Measurements from ENCODE around the gene AGBL1.

The AGBL1 gene

DNA sequence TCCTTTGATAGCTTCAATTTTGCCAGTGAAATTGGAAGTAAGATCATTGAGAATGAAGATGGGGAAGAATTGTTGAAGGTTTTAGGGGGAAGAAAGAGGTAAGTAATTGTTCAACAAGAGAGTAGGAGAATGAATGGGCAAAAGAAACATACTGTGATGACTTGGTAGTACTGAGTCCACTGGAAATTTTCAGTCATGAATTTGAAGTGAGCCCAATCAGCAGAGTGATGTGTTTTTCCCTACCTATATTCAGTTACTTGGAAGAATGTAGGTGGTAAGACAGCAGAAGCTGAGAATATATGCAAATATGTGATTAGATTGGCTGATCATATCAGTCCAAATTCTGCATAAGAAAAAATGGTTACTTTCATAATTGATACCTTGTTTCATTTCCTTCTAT lies 569.6 kb downstream of the AGBL1 start:
- CTCF ChIA-PET = no interaction called here

DNA sequence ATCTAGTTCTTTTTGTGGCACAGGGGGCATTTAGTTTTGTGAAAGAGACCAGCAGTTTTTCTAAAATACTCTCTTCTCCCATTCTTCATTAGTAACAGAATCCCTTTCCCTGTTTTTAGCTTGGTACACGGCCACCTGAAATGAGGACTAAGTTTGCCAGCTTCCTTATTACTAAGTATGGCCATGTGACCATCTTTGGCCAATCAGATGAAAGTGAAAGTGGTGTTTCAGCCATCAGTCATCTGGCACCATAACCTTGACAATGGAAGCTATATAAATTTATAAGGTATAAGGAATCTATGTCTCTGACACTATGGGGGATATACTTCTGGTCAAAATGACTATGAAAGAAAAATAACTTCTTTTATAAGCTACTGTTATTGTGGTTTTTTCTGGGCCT lies 570.4 kb downstream of the AGBL1 start:
- no peak for TF ChIP-seq ZNF501 (tag by site-specific recombination; IDR thresholded peaks at IDR 0.05)
- TF ChIP-seq ZNF248 (tag by site-specific recombination; IDR thresholded peaks at IDR 0.05) = no peak
- TF ChIP-seq, protein P1, sequence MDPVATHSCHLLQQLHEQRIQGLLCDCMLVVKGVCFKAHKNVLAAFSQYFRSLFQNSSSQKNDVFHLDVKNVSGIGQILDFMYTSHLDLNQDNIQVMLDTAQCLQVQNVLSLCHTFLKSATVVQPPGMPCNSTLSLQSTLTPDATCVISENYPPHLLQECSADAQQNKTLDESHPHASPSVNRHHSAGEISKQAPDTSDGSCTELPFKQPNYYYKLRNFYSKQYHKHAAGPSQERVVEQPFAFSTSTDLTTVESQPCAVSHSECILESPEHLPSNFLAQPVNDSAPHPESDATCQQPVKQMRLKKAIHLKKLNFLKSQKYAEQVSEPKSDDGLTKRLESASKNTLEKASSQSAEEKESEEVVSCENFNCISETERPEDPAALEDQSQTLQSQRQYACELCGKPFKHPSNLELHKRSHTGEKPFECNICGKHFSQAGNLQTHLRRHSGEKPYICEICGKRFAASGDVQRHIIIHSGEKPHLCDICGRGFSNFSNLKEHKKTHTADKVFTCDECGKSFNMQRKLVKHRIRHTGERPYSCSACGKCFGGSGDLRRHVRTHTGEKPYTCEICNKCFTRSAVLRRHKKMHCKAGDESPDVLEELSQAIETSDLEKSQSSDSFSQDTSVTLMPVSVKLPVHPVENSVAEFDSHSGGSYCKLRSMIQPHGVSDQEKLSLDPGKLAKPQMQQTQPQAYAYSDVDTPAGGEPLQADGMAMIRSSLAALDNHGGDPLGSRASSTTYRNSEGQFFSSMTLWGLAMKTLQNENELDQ (tag by site-specific recombination; IDR thresholded peaks at IDR 0.05; ENCODE audit: low read depth) = no peak
- no peak for TF ChIP-seq ZFP37 (tag by site-specific recombination; IDR thresholded peaks at IDR 0.05)
- TF ChIP-seq ZEB2 (tag by site-specific recombination; IDR thresholded peaks at IDR 0.05) = no peak
- no peak for TF ChIP-seq TRIM28 (IDR thresholded peaks at IDR 0.05; ENCODE audit: borderline replicate concordance, low read length)
- TF ChIP-seq, protein P2, sequence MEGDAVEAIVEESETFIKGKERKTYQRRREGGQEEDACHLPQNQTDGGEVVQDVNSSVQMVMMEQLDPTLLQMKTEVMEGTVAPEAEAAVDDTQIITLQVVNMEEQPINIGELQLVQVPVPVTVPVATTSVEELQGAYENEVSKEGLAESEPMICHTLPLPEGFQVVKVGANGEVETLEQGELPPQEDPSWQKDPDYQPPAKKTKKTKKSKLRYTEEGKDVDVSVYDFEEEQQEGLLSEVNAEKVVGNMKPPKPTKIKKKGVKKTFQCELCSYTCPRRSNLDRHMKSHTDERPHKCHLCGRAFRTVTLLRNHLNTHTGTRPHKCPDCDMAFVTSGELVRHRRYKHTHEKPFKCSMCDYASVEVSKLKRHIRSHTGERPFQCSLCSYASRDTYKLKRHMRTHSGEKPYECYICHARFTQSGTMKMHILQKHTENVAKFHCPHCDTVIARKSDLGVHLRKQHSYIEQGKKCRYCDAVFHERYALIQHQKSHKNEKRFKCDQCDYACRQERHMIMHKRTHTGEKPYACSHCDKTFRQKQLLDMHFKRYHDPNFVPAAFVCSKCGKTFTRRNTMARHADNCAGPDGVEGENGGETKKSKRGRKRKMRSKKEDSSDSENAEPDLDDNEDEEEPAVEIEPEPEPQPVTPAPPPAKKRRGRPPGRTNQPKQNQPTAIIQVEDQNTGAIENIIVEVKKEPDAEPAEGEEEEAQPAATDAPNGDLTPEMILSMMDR (tag by site-specific recombination; IDR thresholded peaks at IDR 0.05) = no peak
- no peak for TF ChIP-seq ZNF138 (tag by site-specific recombination; IDR thresholded peaks at IDR 0.05; ENCODE audit: borderline replicate concordance)
- no peak for TF ChIP-seq WT1 (tag by site-specific recombination; IDR thresholded peaks at IDR 0.05)
- TF ChIP-seq ZNF423 (tag by site-specific recombination; IDR thresholded peaks at IDR 0.05) = no peak
- TF ChIP-seq KLF10 (tag by site-specific recombination; IDR thresholded peaks at IDR 0.05) = no peak
- TF ChIP-seq ZNF660 (tag by site-specific recombination; IDR thresholded peaks at IDR 0.05) = no peak
- TF ChIP-seq, protein P3, sequence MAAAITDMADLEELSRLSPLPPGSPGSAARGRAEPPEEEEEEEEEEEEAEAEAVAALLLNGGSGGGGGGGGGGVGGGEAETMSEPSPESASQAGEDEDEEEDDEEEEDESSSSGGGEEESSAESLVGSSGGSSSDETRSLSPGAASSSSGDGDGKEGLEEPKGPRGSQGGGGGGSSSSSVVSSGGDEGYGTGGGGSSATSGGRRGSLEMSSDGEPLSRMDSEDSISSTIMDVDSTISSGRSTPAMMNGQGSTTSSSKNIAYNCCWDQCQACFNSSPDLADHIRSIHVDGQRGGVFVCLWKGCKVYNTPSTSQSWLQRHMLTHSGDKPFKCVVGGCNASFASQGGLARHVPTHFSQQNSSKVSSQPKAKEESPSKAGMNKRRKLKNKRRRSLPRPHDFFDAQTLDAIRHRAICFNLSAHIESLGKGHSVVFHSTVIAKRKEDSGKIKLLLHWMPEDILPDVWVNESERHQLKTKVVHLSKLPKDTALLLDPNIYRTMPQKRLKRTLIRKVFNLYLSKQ (tag by site-specific recombination; IDR thresholded peaks at IDR 0.05; ENCODE audit: borderline replicate concordance) = no peak
- no peak for TF ChIP-seq HOXC10 (CRISPR knock-in tag; IDR thresholded peaks at IDR 0.05)
- CTCF ChIA-PET = interaction anchor here (0.8 kb wide), 1 partner anchor 418 kb away, joined by 3 read pairs; no protein-coding TSS in a partner anchor
- H3K4me1 ChIP-seq (ENCODE audit: control insufficient read depth, insufficient read depth, low read length) = peaks cover 12% of the 10 kb centered on the region
- no peak overlapping the region for H3K27ac ChIP-seq (ENCODE audit: extremely low read depth, low read depth, low read length)
- H3K36me3 ChIP-seq (ENCODE audit: control insufficient read depth in 2 of 2, insufficient read depth in 1 of 2, low read length in 2 of 2) = no peaks in the 10 kb centered on the region
- no peak overlapping the region for H3K4me3 ChIP-seq (ENCODE audit: low read depth, low read length)
- H3K9me3 ChIP-seq (ENCODE audit: control insufficient read depth, insufficient read depth, low read depth, low read length) = no peaks in the 10 kb centered on the region
- POLR2A ChIA-PET = no interaction called here

More for the DNA sequence above, 569.6 kb downstream of the AGBL1 start:
- H3K9me3 ChIP-seq (ENCODE audit: control insufficient read depth, insufficient read depth, low read depth, low read length) = no peaks in the 10 kb centered on the region
- H3K27ac ChIP-seq (ENCODE audit: extremely low read depth, low read depth, low read length) = no peak overlapping the region
- POLR2A ChIA-PET = no interaction called here
- H3K4me1 ChIP-seq (ENCODE audit: control insufficient read depth, insufficient read depth, low read length) = peaks cover 12% of the 10 kb centered on the region
- no peaks in the 10 kb centered on the region for H3K36me3 ChIP-seq (ENCODE audit: control insufficient read depth in 2 of 2, insufficient read depth in 1 of 2, low read length in 2 of 2)
- no peak overlapping the region for H3K4me3 ChIP-seq (ENCODE audit: low read depth, low read length)
- no peak for TF ChIP-seq ZFP3 (tag by site-specific recombination; IDR thresholded peaks at IDR 0.05; ENCODE audit: low read depth)
- TF ChIP-seq, protein P4, sequence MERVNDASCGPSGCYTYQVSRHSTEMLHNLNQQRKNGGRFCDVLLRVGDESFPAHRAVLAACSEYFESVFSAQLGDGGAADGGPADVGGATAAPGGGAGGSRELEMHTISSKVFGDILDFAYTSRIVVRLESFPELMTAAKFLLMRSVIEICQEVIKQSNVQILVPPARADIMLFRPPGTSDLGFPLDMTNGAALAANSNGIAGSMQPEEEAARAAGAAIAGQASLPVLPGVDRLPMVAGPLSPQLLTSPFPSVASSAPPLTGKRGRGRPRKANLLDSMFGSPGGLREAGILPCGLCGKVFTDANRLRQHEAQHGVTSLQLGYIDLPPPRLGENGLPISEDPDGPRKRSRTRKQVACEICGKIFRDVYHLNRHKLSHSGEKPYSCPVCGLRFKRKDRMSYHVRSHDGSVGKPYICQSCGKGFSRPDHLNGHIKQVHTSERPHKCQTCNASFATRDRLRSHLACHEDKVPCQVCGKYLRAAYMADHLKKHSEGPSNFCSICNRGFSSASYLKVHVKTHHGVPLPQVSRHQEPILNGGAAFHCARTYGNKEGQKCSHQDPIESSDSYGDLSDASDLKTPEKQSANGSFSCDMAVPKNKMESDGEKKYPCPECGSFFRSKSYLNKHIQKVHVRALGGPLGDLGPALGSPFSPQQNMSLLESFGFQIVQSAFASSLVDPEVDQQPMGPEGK (tag by site-specific recombination; IDR thresholded peaks at IDR 0.05) = no peak
